HepG2 (cell line): ENCODE data around the gene OIT3. TPM values are rescaled to one million over a fixed set of nuclear protein-coding genes. Genes with fewer than 3 reads are reported as not detected.

Experiments
- ATAC-seq: fragments of 200-7000 bp; cut with Tn5 transposase; 3 replicates; pipeline ENCODE4 v1.9.1; 2020; ENCODE audit warnings: mild to moderate bottlenecking, moderate library complexity
- BruUV-seq: library from RNA; stranded (reverse); fragments of 400-500 nt; replicated peaks from 2 replicates; lab custom pipeline; 2021; lab: Mats Ljungman, UMichigan
- CTCF ChIA-PET: fragments of 300-600 bp; formaldehyde crosslinking; extraction: SDS; loops from one replicate; lab custom pipeline; 2021; ENCODE audit warnings: low total read pairs, inconsistent platforms, low intra/inter-chr PET ratio; lab: Yijun Ruan, JAX
- POLR2A ChIA-PET: fragments of 350-600 bp; sonication (Branson Sonifier 250); formaldehyde crosslinking; loops from one replicate; lab custom pipeline; 2020; ENCODE audit warnings: antibody characterized with exemption, inconsistent platforms; lab: Yijun Ruan, JAX
- DNase-seq: peaks from one replicate; pipeline ENCODE4 v3.0.0-alpha.2; 2015; ENCODE audit warnings: low spot score
- FAIRE-seq: peaks from 3 replicates; lab custom pipeline; 2011; peaks lifted over from hg19 to GRCh38; lab: Jason Lieb, UNC
- H2AFZ ChIP-seq: one replicate; pipeline ENCODE4 v1.6.1; 2011; ENCODE audit warnings: low read length, inconsistent platforms
- H3K27ac ChIP-seq: fragments of 300-600 bp; 3 replicates; pipeline ENCODE4 v1.8.0; 2011; ENCODE audit warnings: mixed run types, mild to moderate bottlenecking, mixed read lengths, low read length, inconsistent platforms; ENCODE audit not compliant: insufficient read depth; ENCODE audit errors: extremely low read length
- H3K27me3 ChIP-seq, 2 experiments: fragments of 200-600 bp in 1 of 2; 2 replicates in 1 of 2; 3 replicates in 1 of 2; pipeline versions ENCODE4 v1.6.0 to v1.8.0; 2011; ENCODE audit warnings: low read length in 2 of 2, mild to moderate bottlenecking in 2 of 2, moderate library complexity in 2 of 2, inconsistent platforms in 1 of 2; ENCODE audit not compliant: insufficient read depth in 2 of 2, control insufficient read depth in 1 of 2
- H3K36me3 ChIP-seq, 2 experiments: fragments of 200-600 bp in 1 of 2; replicated peaks in 1 of 2; 2 replicates in 1 of 2; 3 replicates in 1 of 2; pipeline versions ENCODE4 v1.5.1 to v1.8.0; 2011; ENCODE audit warnings: low read length in 2 of 2, inconsistent platforms in 1 of 2; ENCODE audit not compliant: insufficient read depth in 2 of 2, control insufficient read depth in 1 of 2
- H3K4me1 ChIP-seq: 2 replicates; pipeline ENCODE4 v1.5.1; 2012; ENCODE audit warnings: low read length, inconsistent platforms; ENCODE audit not compliant: insufficient read depth
- H3K4me2 ChIP-seq: 2 replicates; pipeline ENCODE4 v1.6.0; 2011; ENCODE audit warnings: low read depth, low read length, inconsistent platforms
- H3K4me3 ChIP-seq, 3 experiments: fragments of 200-600 bp in 1 of 3; sonication (generic), shearing (Covaris generic) in 1 of 3; replicated peaks in 1 of 3; 2 replicates each; pipeline ENCODE4 v1.5.1; 2011 to 2016; ENCODE audit warnings: low read length in 3 of 3, inconsistent platforms in 2 of 3, low read depth in 2 of 3, mild to moderate bottlenecking in 2 of 3, control low read depth in 1 of 3, mixed read lengths in 1 of 3; ENCODE audit not compliant: insufficient read depth in 1 of 3
- H3K79me2 ChIP-seq: one replicate; pipeline ENCODE4 v1.6.1; 2011; ENCODE audit warnings: low read length, inconsistent platforms; ENCODE audit not compliant: insufficient read depth
- H3K9ac ChIP-seq: 2 replicates; pipeline ENCODE4 v1.6.0; 2011; ENCODE audit warnings: mild to moderate bottlenecking, low read depth, low read length, inconsistent platforms; ENCODE audit not compliant: insufficient read depth
- H3K9me3 ChIP-seq: 2 replicates; pipeline ENCODE4 v1.5.1; 2012; ENCODE audit warnings: mild to moderate bottlenecking, low read length
- H4K20me1 ChIP-seq: 2 replicates; pipeline ENCODE4 v1.6.0; 2011; ENCODE audit warnings: inconsistent platforms, mild to moderate bottlenecking, low read length, moderate library complexity; ENCODE audit not compliant: insufficient read depth
- AGO2 ChIP-seq: fragments of 200-400 bp; formaldehyde crosslinking; optimal IDR thresholded peaks from 2 replicates; pipeline ENCODE3; 2017; ENCODE audit warnings: mild to moderate bottlenecking, low read depth, low read length, moderate library complexity
- CHCHD3 ChIP-seq: sonication (generic); formaldehyde crosslinking; IDR thresholded peaks from 2 replicates; pipeline ENCODE4 v1.8.0; 2022; ENCODE audit warnings: mild to moderate bottlenecking, missing genetic modification reagents, moderate library complexity
- GPBP1L1 ChIP-seq: sonication (generic); formaldehyde crosslinking; IDR thresholded peaks from 2 replicates; pipeline ENCODE4 v1.5.0; 2020; ENCODE audit warnings: mild to moderate bottlenecking, missing genetic modification reagents
- HCFC1 ChIP-seq: fragments of 150-350 bp; IDR thresholded peaks from 2 replicates; pipeline ENCODE4 v1.6.1; 2014; ENCODE audit warnings: low read depth, low read length
- MIXL1 ChIP-seq: IDR thresholded peaks from 2 replicates; pipeline ENCODE4 v1.6.1; 2016
- NONO ChIP-seq, 2 experiments: fragments of 450-650 bp in 1 of 2; sonication (generic) in 1 of 2; formaldehyde crosslinking in 1 of 2; IDR thresholded peaks in 1 of 2; conservative IDR thresholded peaks in 1 of 2; 2 replicates each; pipeline versions ENCODE4 v1.6.1 to v1.8.0; 2017 to 2022; ENCODE audit warnings: mild to moderate bottlenecking in 1 of 2, missing genetic modification reagents in 1 of 2, moderate library complexity in 1 of 2
- PHF21A ChIP-seq: sonication (generic); formaldehyde crosslinking; IDR thresholded peaks from 2 replicates; pipeline ENCODE4 v1.5.0; 2020; ENCODE audit warnings: mild to moderate bottlenecking, missing genetic modification reagents
- SP2 ChIP-seq: sonication (generic); formaldehyde crosslinking; IDR thresholded peaks from 2 replicates; pipeline ENCODE4 v1.5.1; 2020; ENCODE audit warnings: mild to moderate bottlenecking, missing genetic modification reagents
- SRF ChIP-seq: IDR thresholded peaks from 2 replicates; pipeline ENCODE4 v1.6.1; 2011; ENCODE audit warnings: mild to moderate bottlenecking, low read depth, low read length, moderate library complexity
- THRA ChIP-seq: sonication (generic); formaldehyde crosslinking; IDR thresholded peaks from 2 replicates; pipeline ENCODE4 v1.4.0; 2020; ENCODE audit warnings: missing genetic modification reagents, borderline replicate concordance
- ZNF513 ChIP-seq: sonication (generic); formaldehyde crosslinking; conservative IDR thresholded peaks from 2 replicates; pipeline ENCODE4 v1.5.0; 2020; ENCODE audit warnings: missing genetic modification reagents
- whole genome bisulfite sequencing: methylation state at CpG from one replicate; pipeline ENCODE4 v1.1.6; 2017; ENCODE audit warnings: low lambda C conversion rate; 5-methylcytosine and 5-hydroxymethylcytosine counted together
- in situ Hi-C: cut with HindIII; loops from 2 replicates; pipeline ENCODE4 v1.10.0; 2017; ENCODE audit warnings: low pct_unique_long_range_greater_than_20kb; ENCODE audit not compliant: extremely low pct_ligation_motif_present
- intact Hi-C: fragments of 100-400 bp; cut with micrococcal nuclease; formaldehyde crosslinking; loops from one replicate; pipeline ENCODE4 v1.10.0; 2022; ENCODE audit not compliant: unreplicated experiment
- polyA plus RNA-seq, 8 experiments: library from polyadenylated mRNA; depleted of rRNA in 3 of 8; stranded (reverse) in 7 of 8; unstranded in 1 of 8; fragments of >200 nt; fragmentation: Illumina TruSeq in 4 of 8; extraction: Trizol in 4 of 8; gene quantifications; 2 replicates each; pipeline versions ENCODE4 v1.2.1 to v1.2.3, GENCODE V29; 2011 to 2016; ENCODE audit warnings: low read depth in 4 of 8, missing spikeins in 1 of 8, mixed read lengths in 1 of 8; ENCODE audit not compliant: insufficient read depth in 1 of 8
- total RNA-seq, 5 experiments: library from RNA; depleted of rRNA; stranded (reverse); fragments of >200 nt; fragmentation: Illumina TruSeq; extraction: Trizol; gene quantifications; 2 replicates each; pipeline ENCODE4 v1.2.3, GENCODE V29; 2016; ENCODE audit warnings: low read depth in 1 of 5

Gene OIT3
- total and polyA plus RNA-seq, 2 of the 13 experiments (the other 11 are each of a cell fraction or from before 2014, with no cell fraction given), result not detected

- Histone ChIP-seq H3K4me2 (no peak overlapping the region), H3K27me3 (no peaks in the 10 kb centered on the region; a peak in 1 of 5 replicates), H3K79me2 (no peaks in the 10 kb centered on the region), H3K4me1 (peaks cover 7% of the 10 kb centered on the region; the same call in 1 of the 2 replicates), H3K4me3 (no peak overlapping the region), H3K9me3 (peaks cover 34% of the 10 kb centered on the region), H3K27ac (no peak overlapping the region), H3K36me3 (no peaks in the 10 kb centered on the region), H4K20me1 (no peaks in the 10 kb centered on the region), H3K9ac (no peak overlapping the region), H2AFZ (no peak overlapping the region)
- WGBS, result 12% methylated on average over 2 of the region's 2 CpGs
- intact Hi-C loops (no loop called here), in situ Hi-C loops (no loop called here)
- DNase-seq (no peak), FAIRE-seq (no peak), ATAC-seq (peak; percentile 64)
- no peak for TF ChIP-seq PHF21A (CRISPR knock-in tag)
- no peak for TF ChIP-seq GPBP1L1 (CRISPR knock-in tag)
- no peak for TF ChIP-seq CHCHD3
- no peak for TF ChIP-seq NONO (IDR thresholded peaks at IDR 0.05)
- TF ChIP-seq NONO (CRISPR knock-in tag; conservative IDR thresholded peaks at IDR 0.05), result peak; percentile 15; the same call in 1 of the 2 replicates
- no peak for TF ChIP-seq MIXL1 (CRISPR knock-in tag)
- TF ChIP-seq SRF, result no peak
- no peak for TF ChIP-seq SP2
- TF ChIP-seq THRA (CRISPR knock-in tag), result no peak
- TF ChIP-seq HCFC1, result no peak
- no peak for TF ChIP-seq ZNF513 (CRISPR knock-in tag)
- TF ChIP-seq AGO2, result peak; percentile 20
- no TSS peak for BruUV-seq
- ChIA-PET CTCF (no interaction called here), POLR2A (interaction anchor here (1.5 kb wide), 1 partner anchor 27 kb away, joined by 5 read pairs; the partner anchor contains the start of gene PLA2G12B)
These were observed 88.5 kb downstream of the OIT3 start for GRCh38 chr10:72981882-72982529.

Other genes with a start within 250 kb of the OIT3 start
- gene MCU, start 201.6 kb upstream of the OIT3 start, total RNA-seq (2016; rRNA removed; fragmentation: Illumina TruSeq; extraction: Trizol), result 25.9 and 28.7 TPM in 2 replicates
- gene MCU, start 201.6 kb upstream of the OIT3 start, polyA plus RNA-seq (2011; rRNA removed), result 39.6 and 64.5 TPM in 2 replicates
- gene PLA2G12B, start 61.1 kb downstream of the OIT3 start, total RNA-seq (2016; rRNA removed; fragmentation: Illumina TruSeq; extraction: Trizol), result 30.1 and 38.0 TPM in 2 replicates
- gene PLA2G12B, start 61.1 kb downstream of the OIT3 start, polyA plus RNA-seq (2011; rRNA removed), result 7.5 and 7.7 TPM in 2 replicates
- gene P4HA1, start 203.1 kb downstream of the OIT3 start, total RNA-seq (2016; rRNA removed; fragmentation: Illumina TruSeq; extraction: Trizol), result 39.0 and 63.1 TPM in 2 replicates
- 137 and 196 TPM in 2 replicates for gene P4HA1, start 203.1 kb downstream of the OIT3 start, polyA plus RNA-seq (2011; rRNA removed)
- gene NUDT13, start 216.7 kb downstream of the OIT3 start, total RNA-seq (2016; rRNA removed; fragmentation: Illumina TruSeq; extraction: Trizol), result 2.5 and 4.2 TPM in 2 replicates
- gene NUDT13, start 216.7 kb downstream of the OIT3 start, polyA plus RNA-seq (2011; rRNA removed), result 5.0 and 6.5 TPM in 2 replicates